Trophoblast cell (in vitro differentiated cells and primary cell): ENCODE data around the gene FGF22.
A peak's percentile ranks its signal among the peaks of the same experiment; 100 is the strongest.

Experiments used
- DNase-seq, 2 donors: peaks; one replicate each; pipeline ENCODE4 v3.0.0-alpha.2; 2016
- H2AFZ ChIP-seq: 2 replicates; pipeline ENCODE4 v1.6.1; 2013; ENCODE audit warnings: low read length, moderate library complexity, mild to moderate bottlenecking; ENCODE audit not compliant: insufficient read depth, poor library complexity
- H2AK5ac ChIP-seq: 2 replicates; pipeline ENCODE4 v1.6.1; 2013; ENCODE audit warnings: mild to moderate bottlenecking, low read length
- H2BK120ac ChIP-seq: 2 replicates; pipeline ENCODE4 v1.6.1; 2013; ENCODE audit warnings: low read length, mild to moderate bottlenecking, moderate library complexity; ENCODE audit not compliant: insufficient read depth, poor library complexity
- H2BK12ac ChIP-seq: 2 replicates; pipeline ENCODE4 v1.6.1; 2013; ENCODE audit warnings: mild to moderate bottlenecking, low read length, moderate library complexity
- H2BK5ac ChIP-seq: 2 replicates; pipeline ENCODE4 v1.6.1; 2013; ENCODE audit warnings: low read length, low read depth, moderate library complexity, mild to moderate bottlenecking; ENCODE audit not compliant: poor library complexity
- H3K14ac ChIP-seq: 2 replicates; pipeline ENCODE4 v1.6.1; 2013; ENCODE audit warnings: mild to moderate bottlenecking, low read length
- H3K18ac ChIP-seq: 2 replicates; pipeline ENCODE4 v1.6.1; 2013; ENCODE audit warnings: mild to moderate bottlenecking, low read length
- H3K23ac ChIP-seq: 2 replicates; pipeline ENCODE4 v1.6.1; 2013; ENCODE audit warnings: low read length
- H3K27ac ChIP-seq: 2 replicates; pipeline ENCODE4 v1.5.1; 2013; ENCODE audit warnings: low read depth, mild to moderate bottlenecking, inconsistent platforms, low read length, moderate library complexity
- H3K27me3 ChIP-seq: 2 replicates; pipeline ENCODE4 v1.6.1; 2013; ENCODE audit warnings: inconsistent platforms, mild to moderate bottlenecking, low read length, moderate library complexity; ENCODE audit not compliant: insufficient read depth
- H3K36me3 ChIP-seq, 2 experiments: 1 replicate in 1 of 2; 2 replicates in 1 of 2; pipeline ENCODE4 v1.6.1; 2013; ENCODE audit warnings: low read length in 2 of 2, mild to moderate bottlenecking in 2 of 2, moderate library complexity in 1 of 2; ENCODE audit not compliant: insufficient read depth in 2 of 2, control insufficient read depth in 1 of 2
- H3K4ac ChIP-seq: 2 replicates; pipeline ENCODE4 v1.6.1; 2013; ENCODE audit warnings: low read depth, mild to moderate bottlenecking, low read length, moderate library complexity
- H3K4me1 ChIP-seq, 2 experiments: 1 replicate in 1 of 2; 2 replicates in 1 of 2; pipeline ENCODE4 v1.6.1; 2013; ENCODE audit warnings: low read length in 2 of 2, mild to moderate bottlenecking in 2 of 2, moderate library complexity in 1 of 2; ENCODE audit not compliant: insufficient read depth in 2 of 2, control insufficient read depth in 1 of 2
- H3K4me2 ChIP-seq: 2 replicates; pipeline ENCODE4 v1.6.1; 2013; ENCODE audit warnings: inconsistent platforms, mild to moderate bottlenecking, low read length, moderate library complexity
- H3K4me3 ChIP-seq: 2 replicates; pipeline ENCODE4 v1.5.1; 2013; ENCODE audit warnings: mild to moderate bottlenecking, low read depth, low read length, inconsistent platforms
- H3K79me1 ChIP-seq: one replicate; pipeline ENCODE4 v1.6.1; 2013; ENCODE audit warnings: low read length
- H3K79me2 ChIP-seq: 2 replicates; pipeline ENCODE4 v1.6.1; 2013; ENCODE audit warnings: low read length, mild to moderate bottlenecking; ENCODE audit not compliant: control insufficient read depth, insufficient read depth, poor library complexity
- H3K9ac ChIP-seq: 2 replicates; pipeline ENCODE4 v1.6.1; 2013; ENCODE audit warnings: mild to moderate bottlenecking, low read length
- H3K9me3 ChIP-seq: 2 replicates; pipeline ENCODE4 v1.6.1; 2013; ENCODE audit warnings: low read depth, mild to moderate bottlenecking, control low read depth, inconsistent platforms, low read length; ENCODE audit not compliant: insufficient read depth
- H4K12ac ChIP-seq: 2 replicates; pipeline ENCODE4 v1.6.1; 2013; ENCODE audit warnings: low read depth, mild to moderate bottlenecking, low read length, moderate library complexity
- H4K8ac ChIP-seq: 2 replicates; pipeline ENCODE4 v1.6.1; 2013; ENCODE audit warnings: low read depth, mild to moderate bottlenecking, low read length, moderate library complexity
- H4K91ac ChIP-seq: one replicate; pipeline ENCODE4 v1.6.1; 2013; ENCODE audit warnings: low read depth, mild to moderate bottlenecking, low read length, moderate library complexity
- WGBS: extraction: QIAGEN DNeasy Blood & Tissue Kit; methylation state at CpG from one replicate; pipeline ENCODE4 v1.1.7; 2013; ENCODE audit warnings: missing lambda C conversion rate; ENCODE audit not compliant: insufficient read length, insufficient coverage; ENCODE audit errors: extremely low coverage; 5-methylcytosine and 5-hydroxymethylcytosine counted together

FGF22 gene

GRCh38 chr19:686589-687297, 47.1 kb downstream of the FGF22 start:
- Histone ChIP-seq H2BK12ac (no peak overlapping the region), H4K12ac (no peak overlapping the region), H2BK120ac (no peak overlapping the region), H4K8ac (no peak overlapping the region), H3K23ac (no peak overlapping the region), H3K79me2 (no peaks in the 10 kb centered on the region), H3K9ac (no peak overlapping the region), H3K14ac (no peak overlapping the region), H3K4me3 (no peak overlapping the region), H3K4me1 (peaks cover 0 to 3% of the 10 kb centered on the region in 2 experiments), H4K91ac (no peak overlapping the region), H3K4ac (no peak overlapping the region), H3K4me2 (no peak overlapping the region), H3K27ac (no peak overlapping the region), H2BK5ac (no peak overlapping the region), H3K79me1 (no peaks in the 10 kb centered on the region), H3K9me3 (peaks cover 3% of the 10 kb centered on the region), H3K18ac (no peak overlapping the region), H2AFZ (no peak overlapping the region), H3K36me3 (no peaks in the 10 kb centered on the region), H3K27me3 (no peaks in the 10 kb centered on the region), H2AK5ac (no peak overlapping the region)
- DNase-seq = no peak
- no CpG with 5 or more reads among the region's 17 CpGs for WGBS

- Histone ChIP-seq H3K27ac (no peak overlapping the region), H3K4me1 (peaks cover 0 to 3% of the 10 kb centered on the region in 2 experiments), H4K8ac (no peak overlapping the region), H3K4ac (no peak overlapping the region), H3K79me2 (no peaks in the 10 kb centered on the region), H3K27me3 (no peaks in the 10 kb centered on the region), H4K91ac (no peak overlapping the region), H2AK5ac (no peak overlapping the region), H2AFZ (no peak overlapping the region), H3K79me1 (no peaks in the 10 kb centered on the region), H2BK5ac (no peak overlapping the region), H3K9me3 (peaks cover 3% of the 10 kb centered on the region), H3K4me3 (no peak overlapping the region), H3K18ac (no peak overlapping the region), H2BK120ac (no peak overlapping the region), H3K9ac (no peak overlapping the region), H3K23ac (no peak overlapping the region), H3K14ac (no peak overlapping the region), H3K36me3 (no peaks in the 10 kb centered on the region), H3K4me2 (no peak overlapping the region), H2BK12ac (no peak overlapping the region), H4K12ac (no peak overlapping the region)
- peak in 1 of 2 donors; percentile 63 for DNase-seq
- no CpG with 5 or more reads among the region's 11 CpGs for WGBS
These were observed 48.0 kb downstream of the FGF22 start for GRCh38 chr19:687569-688166.

GRCh38 chr19:688214-688613, 48.5 kb downstream of the FGF22 start:
- Histone ChIP-seq H3K79me2 (no peaks in the 10 kb centered on the region), H3K18ac (no peak overlapping the region), H4K91ac (no peak overlapping the region), H3K36me3 (no peaks in the 10 kb centered on the region), H3K9me3 (peaks cover 3% of the 10 kb centered on the region), H3K79me1 (no peaks in the 10 kb centered on the region), H3K23ac (no peak overlapping the region), H2AK5ac (no peak overlapping the region), H3K27me3 (no peaks in the 10 kb centered on the region), H3K14ac (no peak overlapping the region), H4K8ac (no peak overlapping the region), H2AFZ (no peak overlapping the region), H4K12ac (no peak overlapping the region), H2BK12ac (no peak overlapping the region), H2BK120ac (no peak overlapping the region), H2BK5ac (no peak overlapping the region), H3K27ac (no peak overlapping the region), H3K4me1 (peaks cover 0 to 3% of the 10 kb centered on the region in 2 experiments), H3K4ac (no peak overlapping the region), H3K4me2 (no peak overlapping the region), H3K9ac (no peak overlapping the region), H3K4me3 (no peak overlapping the region)
- peak in 1 of 2 donors; percentile 40 for DNase-seq
- WGBS = no CpG with 5 or more reads among the region's 15 CpGs

GRCh38 chr19:688992-689391, 49.3 kb downstream of the FGF22 start:
- Histone ChIP-seq H2BK5ac (no peak overlapping the region), H4K8ac (no peak overlapping the region), H3K14ac (no peak overlapping the region), H3K79me1 (no peaks in the 10 kb centered on the region), H3K9me3 (peaks cover 3% of the 10 kb centered on the region), H3K23ac (no peak overlapping the region), H3K4me1 (peaks cover 0 to 3% of the 10 kb centered on the region in 2 experiments), H3K27me3 (no peaks in the 10 kb centered on the region), H3K9ac (no peak overlapping the region), H4K91ac (no peak overlapping the region), H2BK120ac (no peak overlapping the region), H2AK5ac (no peak overlapping the region), H3K79me2 (no peaks in the 10 kb centered on the region), H3K36me3 (no peaks in the 10 kb centered on the region), H3K4me2 (no peak overlapping the region), H3K18ac (no peak overlapping the region), H3K4ac (no peak overlapping the region), H3K27ac (no peak overlapping the region), H2BK12ac (no peak overlapping the region), H2AFZ (no peak overlapping the region), H4K12ac (no peak overlapping the region), H3K4me3 (no peak overlapping the region)
- no CpG with 5 or more reads among the region's 17 CpGs for WGBS
- DNase-seq = no peak
